ENCODE measurements around the gene DGKZ.

The DGKZ gene

DNA sequence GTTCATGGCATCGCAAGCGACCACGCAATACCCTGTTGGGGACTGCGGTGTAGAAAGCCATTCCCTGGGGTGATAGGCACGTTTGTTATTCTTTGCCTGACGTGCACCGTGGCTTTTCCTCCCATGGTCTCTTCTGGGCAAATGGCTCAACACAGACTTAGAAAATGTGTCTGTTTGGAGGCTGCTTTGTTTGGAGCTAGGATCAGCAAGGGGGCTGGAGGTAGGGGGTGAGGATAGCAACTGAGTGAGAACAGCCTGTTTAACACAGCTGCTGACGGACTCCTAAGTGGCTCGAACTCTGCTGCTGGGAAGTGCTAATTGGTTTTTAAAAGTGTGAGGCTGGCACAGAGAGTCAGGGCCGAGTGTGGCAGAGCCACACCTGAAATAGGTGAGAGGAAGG, 60.4 kb downstream of the DGKZ start:
- H3K27ac ChIP-seq (ENCODE audit: low read depth, low read length) = no peak overlapping the region
- peaks cover 43% of the 10 kb centered on the region for H3K36me3 ChIP-seq (ENCODE audit: control insufficient read depth, insufficient read depth, low read length)
- H3K4me1 ChIP-seq (ENCODE audit: control insufficient read depth, insufficient read depth, low read length) = no peaks in the 10 kb centered on the region; the same call in 1 of the 2 replicates
- H3K9ac ChIP-seq (ENCODE audit: low read depth, low read length) = no peak overlapping the region
- H3K9me3 ChIP-seq (ENCODE audit: control insufficient read depth, insufficient read depth, low read length) = no peaks in the 10 kb centered on the region
- H3K27me3 ChIP-seq (ENCODE audit: control insufficient read depth, insufficient read depth, low read length) = no peaks in the 10 kb centered on the region
- no peak overlapping the region for H3K4me3 ChIP-seq (ENCODE audit: low read depth, low read length)

DNA sequence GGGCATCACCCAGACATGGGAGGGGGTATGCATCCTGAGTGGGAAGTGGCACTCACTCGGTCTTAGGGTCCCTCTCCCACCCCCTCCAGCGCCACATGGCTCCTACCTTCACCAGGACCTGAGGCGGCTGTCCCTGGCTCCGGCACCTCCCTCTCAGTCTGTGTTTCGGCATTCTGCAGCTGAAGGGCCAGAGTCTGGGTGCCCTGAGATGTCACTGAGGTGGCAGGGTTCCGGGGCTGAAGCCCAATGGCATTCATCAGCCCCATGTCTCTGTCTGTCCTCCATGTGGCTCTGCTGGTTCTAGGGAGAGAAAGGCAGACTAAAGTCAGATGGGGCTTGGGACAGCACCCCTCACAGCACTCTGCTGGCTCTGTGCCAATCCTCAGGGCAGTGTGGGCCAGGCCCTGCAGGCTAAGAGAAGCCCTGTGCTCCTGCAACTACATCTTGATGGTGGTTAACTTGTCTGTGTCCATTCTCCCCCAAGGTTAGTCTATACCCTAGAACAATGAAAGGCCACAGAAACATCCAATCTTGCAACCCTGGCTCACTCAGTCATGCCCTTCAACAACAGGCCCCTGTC, 61.2 kb downstream of the DGKZ start:
- Histone ChIP-seq H3K9ac (ENCODE audit: low read depth, low read length) (no peak overlapping the region), H3K27me3 (ENCODE audit: control insufficient read depth, insufficient read depth, low read length) (no peaks in the 10 kb centered on the region), H3K36me3 (ENCODE audit: control insufficient read depth, insufficient read depth, low read length) (peaks cover 40% of the 10 kb centered on the region), H3K4me1 (ENCODE audit: control insufficient read depth, insufficient read depth, low read length) (no peaks in the 10 kb centered on the region; the same call in 1 of the 2 replicates), H3K27ac (ENCODE audit: low read depth, low read length) (no peak overlapping the region), H3K4me3 (ENCODE audit: low read depth, low read length) (no peak overlapping the region), H3K9me3 (ENCODE audit: control insufficient read depth, insufficient read depth, low read length) (no peaks in the 10 kb centered on the region)

DNA sequence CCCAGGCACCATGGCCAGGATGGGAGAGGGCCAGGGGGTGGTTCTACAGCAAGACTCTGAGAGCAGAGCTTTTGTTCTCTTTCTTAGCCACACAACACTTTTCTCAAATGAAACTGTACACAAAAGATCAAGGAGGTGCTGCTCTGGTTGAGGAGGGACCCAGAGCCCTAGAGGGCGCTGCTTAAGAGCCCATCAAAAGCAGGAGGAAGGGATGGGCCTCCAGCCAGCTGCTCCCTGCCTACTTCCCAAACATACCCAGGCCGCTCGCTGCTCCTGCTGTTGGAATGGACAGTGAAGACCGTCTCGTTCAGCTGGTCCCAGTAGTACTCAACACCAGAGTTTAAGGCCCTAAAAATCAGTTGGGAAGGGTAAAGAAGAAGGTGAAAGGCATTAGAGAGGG, 62.8 kb downstream of the DGKZ start:
- Histone ChIP-seq H3K36me3 (ENCODE audit: control insufficient read depth, insufficient read depth, low read length) (peaks cover 41% of the 10 kb centered on the region), H3K4me3 (ENCODE audit: low read depth, low read length) (no peak overlapping the region), H3K27ac (ENCODE audit: low read depth, low read length) (no peak overlapping the region), H3K27me3 (ENCODE audit: control insufficient read depth, insufficient read depth, low read length) (no peaks in the 10 kb centered on the region), H3K9me3 (ENCODE audit: control insufficient read depth, insufficient read depth, low read length) (no peaks in the 10 kb centered on the region), H3K4me1 (ENCODE audit: control insufficient read depth, insufficient read depth, low read length) (no peaks in the 10 kb centered on the region; the same call in 1 of the 2 replicates), H3K9ac (ENCODE audit: low read depth, low read length) (no peak overlapping the region)

DNA sequence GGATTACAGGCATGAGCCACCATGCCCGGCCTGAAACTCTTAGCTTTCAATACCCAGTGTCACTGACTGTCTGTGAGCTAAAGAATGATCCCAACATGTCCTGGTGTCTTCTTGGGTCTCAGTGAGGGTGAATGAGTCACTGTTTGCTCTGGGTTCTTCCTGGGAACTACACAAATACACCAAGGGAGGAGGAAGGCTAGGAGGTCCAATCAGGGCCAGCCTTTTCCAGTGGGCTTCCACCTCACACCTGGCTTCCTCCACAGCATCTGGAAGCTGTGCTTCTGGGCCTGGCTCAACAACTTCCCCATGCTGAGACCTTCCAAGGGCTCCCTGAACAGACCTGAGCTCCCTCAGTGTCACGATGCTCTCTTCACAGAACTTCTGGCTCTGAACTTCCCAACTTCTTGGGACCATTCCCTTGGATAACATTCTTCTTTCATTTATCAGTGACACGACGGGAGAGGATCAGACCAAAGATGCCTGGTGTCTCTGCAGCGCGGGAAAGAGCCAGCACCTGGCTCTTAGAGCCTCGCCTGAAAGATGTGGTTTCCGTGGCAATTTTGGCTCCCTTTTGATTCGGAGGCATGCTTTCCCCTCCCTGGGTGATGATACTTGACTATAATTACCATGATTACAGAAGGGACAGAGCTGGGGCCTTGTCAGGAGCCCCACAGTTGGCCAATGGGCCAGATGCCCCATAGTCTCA, 66.7 kb downstream of the DGKZ start:
- H3K9ac ChIP-seq (ENCODE audit: low read depth, low read length) = no peak overlapping the region
- no peak overlapping the region for H3K4me3 ChIP-seq (ENCODE audit: low read depth, low read length)
- no peaks in the 10 kb centered on the region for H3K27me3 ChIP-seq (ENCODE audit: control insufficient read depth, insufficient read depth, low read length)
- H3K4me1 ChIP-seq (ENCODE audit: control insufficient read depth, insufficient read depth, low read length) = peaks cover 4% of the 10 kb centered on the region; the same call in 1 of the 2 replicates
- no peaks in the 10 kb centered on the region for H3K9me3 ChIP-seq (ENCODE audit: control insufficient read depth, insufficient read depth, low read length)
- no peak overlapping the region for H3K27ac ChIP-seq (ENCODE audit: low read depth, low read length)
- peaks cover 42% of the 10 kb centered on the region for H3K36me3 ChIP-seq (ENCODE audit: control insufficient read depth, insufficient read depth, low read length)

DNA sequence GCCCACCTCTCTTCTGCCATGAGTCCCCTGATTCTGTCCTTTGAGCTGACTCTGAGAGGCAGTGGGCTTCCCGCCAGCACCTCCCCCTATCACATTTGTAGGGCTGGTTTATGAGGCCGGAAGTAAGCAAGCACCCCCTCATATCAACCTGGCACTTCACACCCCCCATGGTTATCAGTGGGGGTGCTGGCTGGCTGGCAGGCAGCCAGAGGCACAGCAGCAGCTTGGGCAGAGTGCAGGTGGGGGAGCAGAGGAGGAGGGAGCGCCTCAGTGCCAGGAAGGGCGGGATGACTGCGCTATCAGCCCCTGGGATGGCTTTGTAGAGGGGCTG, 67.2 kb downstream of the DGKZ start:
- H3K9me3 ChIP-seq (ENCODE audit: control insufficient read depth, insufficient read depth, low read length) = no peaks in the 10 kb centered on the region
- H3K27me3 ChIP-seq (ENCODE audit: control insufficient read depth, insufficient read depth, low read length) = no peaks in the 10 kb centered on the region
- no peak overlapping the region for H3K9ac ChIP-seq (ENCODE audit: low read depth, low read length)
- H3K36me3 ChIP-seq (ENCODE audit: control insufficient read depth, insufficient read depth, low read length) = peaks cover 40% of the 10 kb centered on the region
- H3K4me3 ChIP-seq (ENCODE audit: low read depth, low read length) = no peak overlapping the region
- no peak overlapping the region for H3K27ac ChIP-seq (ENCODE audit: low read depth, low read length)
- peaks cover 4% of the 10 kb centered on the region; the same call in 1 of the 2 replicates for H3K4me1 ChIP-seq (ENCODE audit: control insufficient read depth, insufficient read depth, low read length)

DNA sequence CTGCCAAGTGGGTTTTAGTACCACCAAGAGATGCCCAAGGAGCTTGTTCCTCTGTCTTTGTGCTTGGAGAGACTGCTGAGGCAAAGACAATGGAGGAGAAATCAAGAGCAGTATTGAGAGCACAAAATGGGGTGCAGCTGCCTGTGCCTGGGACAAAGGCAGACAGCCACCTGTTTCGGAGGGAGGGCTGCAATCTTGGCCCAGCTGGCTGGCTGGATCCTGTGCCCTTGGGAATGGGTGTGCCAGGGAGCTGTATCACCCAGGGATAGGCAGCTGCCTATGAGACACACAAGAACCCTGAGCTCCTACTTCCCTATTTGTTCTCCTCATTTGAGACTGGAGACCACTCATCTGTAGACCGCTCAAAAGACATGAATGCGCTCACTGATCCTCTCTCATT, 67.6 kb downstream of the DGKZ start:
- H3K27me3 ChIP-seq (ENCODE audit: control insufficient read depth, insufficient read depth, low read length) = no peaks in the 10 kb centered on the region
- no peak overlapping the region for H3K9ac ChIP-seq (ENCODE audit: low read depth, low read length)
- H3K4me3 ChIP-seq (ENCODE audit: low read depth, low read length) = no peak overlapping the region
- no peak overlapping the region for H3K27ac ChIP-seq (ENCODE audit: low read depth, low read length)
- H3K4me1 ChIP-seq (ENCODE audit: control insufficient read depth, insufficient read depth, low read length) = peaks cover 4% of the 10 kb centered on the region; the same call in 1 of the 2 replicates
- H3K36me3 ChIP-seq (ENCODE audit: control insufficient read depth, insufficient read depth, low read length) = peaks cover 36% of the 10 kb centered on the region
- no peaks in the 10 kb centered on the region for H3K9me3 ChIP-seq (ENCODE audit: control insufficient read depth, insufficient read depth, low read length)

DNA sequence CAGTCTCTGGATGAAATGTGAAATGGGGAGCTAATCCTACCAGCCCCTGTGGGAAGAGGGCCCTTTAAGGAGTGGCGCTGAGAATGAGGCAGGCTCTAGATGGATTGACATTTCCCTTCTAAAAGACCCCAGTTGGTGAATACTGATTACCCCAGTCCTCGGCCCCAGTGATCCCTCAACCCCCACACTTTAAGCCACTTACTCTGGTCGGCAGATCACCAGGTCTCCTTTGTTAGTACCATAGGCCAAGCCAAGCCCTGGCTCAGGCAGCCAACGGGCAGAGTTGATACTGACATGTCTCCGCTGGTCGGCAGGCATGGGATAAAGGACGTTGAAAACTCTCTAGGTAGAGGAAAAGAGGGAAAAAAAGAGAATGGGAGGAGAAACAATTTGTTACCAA, 70.4 kb downstream of the DGKZ start:
- H3K36me3 ChIP-seq (ENCODE audit: control insufficient read depth, insufficient read depth, low read length) = peaks cover 50% of the 10 kb centered on the region
- H3K27ac ChIP-seq (ENCODE audit: low read depth, low read length) = peak overlapping the region; percentile 16
- no peaks in the 10 kb centered on the region for H3K9me3 ChIP-seq (ENCODE audit: control insufficient read depth, insufficient read depth, low read length)
- H3K27me3 ChIP-seq (ENCODE audit: control insufficient read depth, insufficient read depth, low read length) = no peaks in the 10 kb centered on the region
- peaks cover 4% of the 10 kb centered on the region; the same call in 1 of the 2 replicates for H3K4me1 ChIP-seq (ENCODE audit: control insufficient read depth, insufficient read depth, low read length)
- no peak overlapping the region for H3K9ac ChIP-seq (ENCODE audit: low read depth, low read length)
- no peak overlapping the region for H3K4me3 ChIP-seq (ENCODE audit: low read depth, low read length)

DNA sequence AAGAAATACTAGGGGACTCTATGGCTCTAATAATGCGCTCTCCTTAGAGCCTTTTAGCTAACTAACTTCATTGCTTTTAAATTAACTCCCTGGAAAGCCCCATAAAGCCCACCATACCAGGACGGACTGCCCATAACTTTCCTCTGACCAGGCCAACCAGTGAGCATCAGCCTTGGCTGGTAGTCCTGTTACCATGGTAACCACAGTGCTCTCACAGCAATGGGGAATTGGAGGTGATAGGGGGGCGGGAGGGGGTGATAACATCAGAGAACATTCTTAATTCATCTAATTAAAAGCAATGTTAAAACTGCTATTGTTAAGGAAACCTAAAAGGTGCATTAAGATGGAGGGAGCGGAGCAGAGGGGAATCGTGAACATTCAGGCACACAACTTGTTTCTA, 71.5 kb downstream of the DGKZ start:
- Histone ChIP-seq H3K9ac (ENCODE audit: low read depth, low read length) (no peak overlapping the region), H3K4me3 (ENCODE audit: low read depth, low read length) (no peak overlapping the region), H3K36me3 (ENCODE audit: control insufficient read depth, insufficient read depth, low read length) (peaks cover 43% of the 10 kb centered on the region), H3K27ac (ENCODE audit: low read depth, low read length) (no peak overlapping the region), H3K27me3 (ENCODE audit: control insufficient read depth, insufficient read depth, low read length) (no peaks in the 10 kb centered on the region), H3K9me3 (ENCODE audit: control insufficient read depth, insufficient read depth, low read length) (no peaks in the 10 kb centered on the region), H3K4me1 (ENCODE audit: control insufficient read depth, insufficient read depth, low read length) (peaks cover 4% of the 10 kb centered on the region; the same call in 1 of the 2 replicates)

DNA sequence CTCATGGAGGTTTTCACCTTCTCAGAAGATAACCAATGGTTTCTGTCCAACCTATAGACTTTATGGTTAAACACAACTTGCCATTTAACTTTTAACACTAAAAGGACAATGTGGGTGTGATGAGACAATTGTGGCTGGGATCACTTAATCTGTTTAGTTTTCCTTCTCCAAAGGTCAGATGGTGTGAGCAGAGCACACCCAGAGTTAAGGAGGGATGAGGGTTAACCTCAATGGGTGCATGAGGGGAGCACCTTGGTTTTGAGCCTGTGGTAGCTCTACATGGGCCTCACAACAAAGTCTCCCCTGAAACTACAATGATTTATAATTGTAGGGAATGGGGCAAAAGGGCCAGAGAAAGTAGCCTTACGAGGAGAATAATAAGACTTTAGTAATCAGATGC, 73.2 kb downstream of the DGKZ start:
- Histone ChIP-seq H3K36me3 (ENCODE audit: control insufficient read depth, insufficient read depth, low read length) (peaks cover 34% of the 10 kb centered on the region; the same call in 1 of the 2 replicates), H3K9me3 (ENCODE audit: control insufficient read depth, insufficient read depth, low read length) (no peaks in the 10 kb centered on the region), H3K4me3 (ENCODE audit: low read depth, low read length) (no peak overlapping the region), H3K4me1 (ENCODE audit: control insufficient read depth, insufficient read depth, low read length) (peaks cover 4% of the 10 kb centered on the region; the same call in 1 of the 2 replicates), H3K9ac (ENCODE audit: low read depth, low read length) (no peak overlapping the region), H3K27ac (ENCODE audit: low read depth, low read length) (no peak overlapping the region), H3K27me3 (ENCODE audit: control insufficient read depth, insufficient read depth, low read length) (no peaks in the 10 kb centered on the region)

DNA sequence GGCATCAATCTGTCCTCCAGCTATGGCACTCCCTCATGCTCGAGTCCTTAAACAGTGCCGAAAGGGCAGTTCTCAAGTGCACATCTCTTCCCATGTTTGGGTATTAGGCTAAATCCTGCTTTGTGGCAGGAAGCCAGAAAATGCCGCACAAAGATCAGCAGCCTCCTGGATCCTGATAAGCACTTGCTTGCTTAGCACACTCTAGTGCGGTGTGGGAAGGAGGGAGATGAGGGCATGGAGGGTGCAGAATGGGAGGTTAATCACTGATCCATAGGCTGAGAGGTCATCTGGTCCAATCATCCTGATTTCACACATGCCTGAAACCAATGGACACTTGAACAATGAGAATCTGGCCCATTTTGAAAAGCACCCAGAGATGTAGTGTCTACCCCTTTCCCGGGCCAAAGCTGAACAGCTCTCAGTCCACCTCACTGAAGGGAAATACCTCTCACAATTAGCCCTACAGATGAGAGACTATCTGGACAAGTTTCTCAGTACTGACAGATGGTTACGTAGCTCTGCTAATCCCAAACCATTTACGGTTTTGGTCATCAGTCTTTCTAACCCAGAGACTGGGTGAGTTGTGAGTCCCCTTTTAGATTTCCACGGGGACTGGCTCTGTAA, 74.1 kb downstream of the DGKZ start:
- Histone ChIP-seq H3K27me3 (ENCODE audit: control insufficient read depth, insufficient read depth, low read length) (no peaks in the 10 kb centered on the region), H3K9me3 (ENCODE audit: control insufficient read depth, insufficient read depth, low read length) (no peaks in the 10 kb centered on the region), H3K27ac (ENCODE audit: low read depth, low read length) (no peak overlapping the region), H3K9ac (ENCODE audit: low read depth, low read length) (no peak overlapping the region), H3K4me3 (ENCODE audit: low read depth, low read length) (no peak overlapping the region), H3K36me3 (ENCODE audit: control insufficient read depth, insufficient read depth, low read length) (peaks cover 25% of the 10 kb centered on the region; the same call in 1 of the 2 replicates), H3K4me1 (ENCODE audit: control insufficient read depth, insufficient read depth, low read length) (peaks cover 4% of the 10 kb centered on the region; the same call in 1 of the 2 replicates)

DNA sequence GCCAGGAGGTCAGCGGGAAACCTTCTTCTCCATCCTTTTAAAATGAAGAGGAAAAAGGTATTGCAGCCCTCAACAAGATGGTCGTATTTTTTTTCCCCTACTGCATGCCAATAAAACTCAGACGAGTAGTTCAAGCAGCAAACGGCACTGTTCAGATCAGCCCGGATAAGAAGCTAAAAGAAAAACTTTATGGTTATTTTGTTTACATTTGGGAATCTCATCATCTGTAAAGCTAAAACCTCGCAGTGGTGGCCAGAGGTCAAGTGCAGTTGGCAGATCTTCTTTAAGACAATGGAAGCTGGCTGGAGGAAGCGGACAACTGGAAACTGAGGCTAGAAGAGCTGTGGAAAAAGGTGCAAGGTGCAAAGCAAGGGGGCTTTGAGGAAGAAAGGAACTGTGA, 75.3 kb downstream of the DGKZ start:
- Histone ChIP-seq H3K9ac (ENCODE audit: low read depth, low read length) (no peak overlapping the region), H3K36me3 (ENCODE audit: control insufficient read depth, insufficient read depth, low read length) (peaks cover 19% of the 10 kb centered on the region; the same call in 1 of the 2 replicates), H3K27ac (ENCODE audit: low read depth, low read length) (no peak overlapping the region), H3K27me3 (ENCODE audit: control insufficient read depth, insufficient read depth, low read length) (no peaks in the 10 kb centered on the region), H3K4me1 (ENCODE audit: control insufficient read depth, insufficient read depth, low read length) (peaks cover 12% of the 10 kb centered on the region), H3K4me3 (ENCODE audit: low read depth, low read length) (no peak overlapping the region), H3K9me3 (ENCODE audit: control insufficient read depth, insufficient read depth, low read length) (no peaks in the 10 kb centered on the region)
